Stimulated activated CD4-positive, alpha-beta T cell treated with anti-CD3 and anti-CD28 coated beads, Interleukin-1b, Interleukin-23, amount 100 ng/mL, for 1 hour (primary cell): ENCODE data around the gene PSMD3.

ENCODE experiments used
- DNase-seq, 2 donors: peaks; one replicate each; pipeline ENCODE4 v3.0.0-alpha.2; 2020; ENCODE audit warnings: low read depth in 2 of 2

Gene PSMD3

GRCh38 chr17:40022497-40022896, 41.9 kb downstream of the PSMD3 start:
- DNase-seq: no peak

- DNase-seq: no peak
Measured at GRCh38 chr17:40022961-40023541, 42.4 kb downstream of the PSMD3 start.

GRCh38 chr17:40023590-40024292, 43.1 kb downstream of the PSMD3 start:
- DNase-seq: no peak

GRCh38 chr17:40024901-40025300, 44.3 kb downstream of the PSMD3 start:
- DNase-seq: no peak

- no peak for DNase-seq
Measured at GRCh38 chr17:40025559-40025958, 45.0 kb downstream of the PSMD3 start.

GRCh38 chr17:40025991-40026815, 45.6 kb downstream of the PSMD3 start:
- no peak for DNase-seq

- peak; percentile 34 to 51 for DNase-seq
Measured at GRCh38 chr17:40026816-40027613, 46.4 kb downstream of the PSMD3 start.

- no peak for DNase-seq
Measured at GRCh38 chr17:40027614-40028012, 47.0 kb downstream of the PSMD3 start.

GRCh38 chr17:40028595-40028994, 48.0 kb downstream of the PSMD3 start:
- DNase-seq: no peak

- no peak for DNase-seq
Measured at GRCh38 chr17:40031706-40032105, 51.1 kb downstream of the PSMD3 start.

- no peak for DNase-seq
Measured at GRCh38 chr17:40032322-40033320, 52.0 kb downstream of the PSMD3 start.

- DNase-seq: no peak
Measured at GRCh38 chr17:40033339-40033738, 52.7 kb downstream of the PSMD3 start.

- DNase-seq: no peak
Measured at GRCh38 chr17:40034426-40035161, 54.0 kb downstream of the PSMD3 start.

GRCh38 chr17:40035162-40035559, 54.6 kb downstream of the PSMD3 start:
- no peak for DNase-seq

- DNase-seq: no peak
Measured at GRCh38 chr17:40038882-40039513, 58.4 kb downstream of the PSMD3 start.

GRCh38 chr17:40041196-40041595, 60.6 kb downstream of the PSMD3 start:
- no peak for DNase-seq
